Cardiac septum (tissue), 1 donor: ENCODE measurements around the gene PARD3. TPM values are rescaled to one million over a fixed set of nuclear protein-coding genes. Genes with fewer than 3 reads are reported as not detected.
"Not testable (repeated sequence)": the region's sequence is repeated elsewhere in the genome, so short reads cannot be mapped to it uniquely, and the experiment has no call there.

Source experiments
- DNase-seq: peaks from one replicate; pipeline ENCODE4 v3.0.0-alpha.2; 2020; ENCODE audit warnings: low spot score
- intact Hi-C: fragments of 100-400 bp; cut with DNase I; formaldehyde crosslinking; loops from one replicate; pipeline ENCODE4 v1.14.0; 2022
- total RNA-seq: library from RNA; stranded (reverse); fragmentation: NEBNext Ultra II Directional; extraction: Animal tissue kit (Norgen Biotek cat#: 25700); gene quantifications from one replicate; pipeline ENCODE4 v1.2.1, GENCODE V29; 2021
- donor health status: DM: no; HTN: no; CAD: no.

Gene PARD3
- total RNA-seq, 1 donor from 2014 or later, result 36.7 TPM

GRCh38 chr10:34091635-34092195 lies 723.4 kb downstream of the PARD3 start:
- intact Hi-C loops, result no loop called here
- no peak for DNase-seq

GRCh38 chr10:34089253-34089652 lies 725.8 kb downstream of the PARD3 start:
- peak; percentile 58 for DNase-seq
- intact Hi-C loops, result no loop called here

GRCh38 chr10:34088208-34088794 lies 726.8 kb downstream of the PARD3 start:
- peak; percentile 43 for DNase-seq
- intact Hi-C loops, result no loop called here

GRCh38 chr10:34087095-34087418 lies 728.0 kb downstream of the PARD3 start:
- DNase-seq, result no peak
- intact Hi-C loops, result no loop called here

- intact Hi-C loops, result no loop called here
- no peak for DNase-seq
Measured at GRCh38 chr10:34083567-34083966, 731.5 kb downstream of the PARD3 start.

- intact Hi-C loops, result no loop called here
- DNase-seq, result no peak
Measured at GRCh38 chr10:34081948-34082347, 733.1 kb downstream of the PARD3 start.

GRCh38 chr10:34081347-34081743 lies 733.8 kb downstream of the PARD3 start:
- no peak for DNase-seq
- intact Hi-C loops, result no loop called here

GRCh38 chr10:34080485-34081346 lies 734.4 kb downstream of the PARD3 start:
- peak; percentile 35 for DNase-seq
- intact Hi-C loops, result no loop called here

- intact Hi-C loops, result no loop called here
- peak; percentile 39 for DNase-seq
Measured at GRCh38 chr10:34079702-34080484, 735.2 kb downstream of the PARD3 start.

- intact Hi-C loops, result no loop called here
- peak; percentile 83 for DNase-seq
Measured at GRCh38 chr10:34078745-34079470, 736.2 kb downstream of the PARD3 start.

GRCh38 chr10:34078017-34078744 lies 736.9 kb downstream of the PARD3 start:
- intact Hi-C loops, result no loop called here
- DNase-seq, result no peak

GRCh38 chr10:34076443-34076842 lies 738.7 kb downstream of the PARD3 start:
- no peak for DNase-seq
- intact Hi-C loops, result no loop called here

- DNase-seq, result no peak
- intact Hi-C loops, result no loop called here
Measured at GRCh38 chr10:34075254-34075926, 739.7 kb downstream of the PARD3 start.

- DNase-seq, result no peak
- intact Hi-C loops, result no loop called here
Measured at GRCh38 chr10:34074051-34074450, 741.0 kb downstream of the PARD3 start.

- DNase-seq, intact Hi-C loops: not testable (repeated sequence)
Measured at GRCh38 chr10:34067741-34068140, 747.4 kb downstream of the PARD3 start.

GRCh38 chr10:34063592-34063991 lies 751.5 kb downstream of the PARD3 start:
- intact Hi-C loops, result no loop called here
- no peak for DNase-seq

- intact Hi-C loops, result no loop called here
- DNase-seq, result no peak
Measured at GRCh38 chr10:34061841-34062240, 753.3 kb downstream of the PARD3 start.
